Measurements from ENCODE around the gene RNF208. TPM values are rescaled to one million over a fixed set of nuclear protein-coding genes. Genes with fewer than 3 reads are reported as not detected.

The RNF208 gene
- total RNA-seq, 2 donors from 2014 or later, result 3.7 TPM; not detected in 1

DNA sequence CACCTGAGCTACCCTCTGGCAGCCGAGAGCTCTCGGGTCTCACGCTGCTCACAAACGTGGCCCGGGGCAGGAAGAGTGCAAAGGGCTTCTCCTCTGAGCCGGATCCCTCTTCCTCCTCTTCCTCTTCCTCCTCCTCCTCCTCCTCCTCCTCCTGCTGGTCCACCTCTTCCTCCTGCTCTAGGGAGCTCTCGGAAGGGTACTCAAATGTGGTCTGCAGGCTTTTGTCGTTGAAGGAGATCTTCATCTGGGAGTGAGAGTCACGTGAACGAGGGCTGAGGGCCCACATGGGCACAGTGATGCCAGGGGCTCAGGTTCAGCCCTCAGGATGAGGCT, 29.6 kb downstream of the RNF208 start:
- Histone ChIP-seq H3K4me1 (ENCODE audit: control insufficient read depth in 1 of 2, low read depth in 2 of 2) (peaks cover 16 to 24% of the 10 kb centered on the region in 2 donors), H3K27ac (no peak overlapping the region)
- TF ChIP-seq, protein P1, sequence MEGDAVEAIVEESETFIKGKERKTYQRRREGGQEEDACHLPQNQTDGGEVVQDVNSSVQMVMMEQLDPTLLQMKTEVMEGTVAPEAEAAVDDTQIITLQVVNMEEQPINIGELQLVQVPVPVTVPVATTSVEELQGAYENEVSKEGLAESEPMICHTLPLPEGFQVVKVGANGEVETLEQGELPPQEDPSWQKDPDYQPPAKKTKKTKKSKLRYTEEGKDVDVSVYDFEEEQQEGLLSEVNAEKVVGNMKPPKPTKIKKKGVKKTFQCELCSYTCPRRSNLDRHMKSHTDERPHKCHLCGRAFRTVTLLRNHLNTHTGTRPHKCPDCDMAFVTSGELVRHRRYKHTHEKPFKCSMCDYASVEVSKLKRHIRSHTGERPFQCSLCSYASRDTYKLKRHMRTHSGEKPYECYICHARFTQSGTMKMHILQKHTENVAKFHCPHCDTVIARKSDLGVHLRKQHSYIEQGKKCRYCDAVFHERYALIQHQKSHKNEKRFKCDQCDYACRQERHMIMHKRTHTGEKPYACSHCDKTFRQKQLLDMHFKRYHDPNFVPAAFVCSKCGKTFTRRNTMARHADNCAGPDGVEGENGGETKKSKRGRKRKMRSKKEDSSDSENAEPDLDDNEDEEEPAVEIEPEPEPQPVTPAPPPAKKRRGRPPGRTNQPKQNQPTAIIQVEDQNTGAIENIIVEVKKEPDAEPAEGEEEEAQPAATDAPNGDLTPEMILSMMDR (IDR thresholded peaks at IDR 0.05), result no peak

DNA sequence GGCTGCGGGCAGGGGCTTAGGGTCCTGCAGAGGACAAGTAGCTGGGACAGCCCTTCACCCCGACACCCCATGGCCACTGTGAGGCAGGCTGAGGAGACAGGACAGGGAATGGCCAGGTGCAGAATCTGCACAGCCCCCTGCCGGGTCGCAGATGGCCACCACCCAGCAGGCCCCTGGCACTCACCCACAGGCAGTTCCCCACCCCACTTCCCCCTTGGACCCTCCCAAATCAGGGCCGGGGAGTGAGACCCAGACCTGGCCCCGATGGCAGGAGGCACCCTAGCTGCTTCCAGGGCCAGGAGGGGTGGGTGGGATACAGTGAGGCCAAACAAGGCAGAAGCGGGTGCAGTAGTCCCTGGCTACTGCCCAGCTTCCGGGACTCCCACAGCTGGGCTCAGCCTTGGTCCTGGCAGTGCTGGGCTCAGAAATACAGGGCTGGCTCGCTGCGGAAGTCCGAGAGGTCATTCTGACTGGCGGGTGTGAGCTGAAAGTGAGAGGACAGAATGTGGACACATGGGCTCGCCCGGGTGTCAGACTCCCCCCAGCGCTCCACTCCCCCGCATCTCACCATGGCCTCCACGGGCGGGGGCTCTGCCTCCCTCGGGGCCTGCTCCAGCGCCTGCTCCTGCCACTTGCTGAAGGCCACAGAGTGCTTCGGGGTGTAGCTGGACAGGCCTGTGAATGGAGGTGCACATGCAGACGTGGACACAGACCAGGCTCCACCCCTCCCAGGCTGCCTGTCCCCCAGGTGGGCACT, 30.2 kb downstream of the RNF208 start:
- peaks cover 22 to 27% of the 10 kb centered on the region in 2 donors for H3K4me1 ChIP-seq (ENCODE audit: control insufficient read depth in 1 of 2, low read depth in 2 of 2)
- no peak for ATAC-seq (ENCODE audit: insufficient number of reproducible peaks, low FRiP score, low read depth)
- H3K9me3 ChIP-seq, result no peaks in the 10 kb centered on the region

More for the DNA sequence above, 29.6 kb downstream of the RNF208 start:
- ATAC-seq (ENCODE audit: insufficient number of reproducible peaks, low FRiP score, low read depth), result no peak
- no peak overlapping the region for H3K4me3 ChIP-seq
- peaks cover 15% of the 10 kb centered on the region for H3K36me3 ChIP-seq
- no peaks in the 10 kb centered on the region for H3K9me3 ChIP-seq
- no peak for DNase-seq (ENCODE audit: low spot score)
- H3K27me3 ChIP-seq (replicated peaks; ENCODE audit: insufficient read depth), result no peaks in the 10 kb centered on the region

DNA sequence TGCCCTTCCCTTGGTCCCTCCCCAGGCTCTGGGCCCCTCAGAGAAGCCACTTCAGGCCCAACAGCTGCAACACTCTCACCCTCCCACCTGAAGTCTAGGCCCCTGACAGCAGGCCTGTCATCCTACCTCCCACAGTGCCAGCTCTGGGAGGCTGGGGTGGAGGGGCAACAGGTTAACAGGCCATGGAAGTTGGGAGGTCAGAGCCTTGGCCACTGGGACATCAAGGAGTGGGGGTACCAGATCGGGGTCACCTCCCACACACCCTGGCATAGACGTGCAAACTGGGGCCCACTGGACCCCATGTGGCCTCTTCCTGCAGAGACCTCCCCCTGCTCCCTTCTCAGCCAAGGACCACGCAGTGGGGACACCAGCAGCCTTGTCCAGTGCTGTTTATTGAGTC, 30.8 kb downstream of the RNF208 start:
- Histone ChIP-seq H3K4me1 (ENCODE audit: control insufficient read depth in 1 of 2, low read depth in 2 of 2) (peaks cover 28 to 34% of the 10 kb centered on the region in 2 donors), H3K27ac (no peak overlapping the region), H3K4me3 (no peak overlapping the region), H3K36me3 (peaks cover 15% of the 10 kb centered on the region), H3K27me3 (replicated peaks; ENCODE audit: insufficient read depth) (no peaks in the 10 kb centered on the region), H3K9me3 (no peaks in the 10 kb centered on the region)
- DNase-seq (ENCODE audit: low spot score), result no peak
- TF ChIP-seq, protein P1 (IDR thresholded peaks at IDR 0.05), result no peak
- ATAC-seq (ENCODE audit: insufficient number of reproducible peaks, low FRiP score, low read depth), result no peak

More for the DNA sequence above, 30.2 kb downstream of the RNF208 start:
- Histone ChIP-seq H3K36me3 (peaks cover 15% of the 10 kb centered on the region), H3K27ac (no peak overlapping the region), H3K27me3 (replicated peaks; ENCODE audit: insufficient read depth) (no peaks in the 10 kb centered on the region), H3K4me3 (no peak overlapping the region)
- TF ChIP-seq, protein P1 (IDR thresholded peaks at IDR 0.05), result no peak
- DNase-seq (ENCODE audit: low spot score), result no peak

DNA sequence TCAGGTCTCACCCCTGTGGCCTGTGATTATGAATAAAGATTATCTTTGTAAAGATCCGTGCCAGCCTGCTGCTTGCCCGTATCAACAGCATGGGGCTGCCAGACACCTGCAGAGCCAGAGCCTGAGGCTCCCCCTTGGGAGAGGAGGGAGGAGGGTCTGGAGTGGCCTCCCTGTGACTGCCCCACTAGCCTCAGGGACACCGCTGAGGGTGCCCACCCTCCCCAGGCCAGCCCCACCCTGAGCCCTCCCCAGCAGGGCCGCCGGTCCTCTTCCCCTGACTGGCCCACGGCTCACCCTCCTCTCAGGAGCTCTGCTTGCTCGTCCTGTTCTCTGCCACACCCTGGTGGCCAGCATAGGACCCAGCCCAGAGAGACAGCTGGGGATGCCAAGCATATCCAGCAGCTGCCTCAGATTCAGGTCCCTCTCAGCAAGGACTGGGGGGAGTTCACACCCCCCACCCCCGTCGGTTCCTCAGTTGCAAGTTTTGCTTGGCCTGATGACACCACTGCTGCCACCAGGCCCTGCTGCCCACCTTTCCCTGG, 31.7 kb downstream of the RNF208 start:
- H3K36me3 ChIP-seq, result peaks cover 19% of the 10 kb centered on the region
- peaks cover 30 to 39% of the 10 kb centered on the region in 2 donors for H3K4me1 ChIP-seq (ENCODE audit: control insufficient read depth in 1 of 2, low read depth in 2 of 2)
- DNase-seq (ENCODE audit: low spot score) (no peak), ATAC-seq (ENCODE audit: insufficient number of reproducible peaks, low FRiP score, low read depth) (no peak)
- no peaks in the 10 kb centered on the region for H3K9me3 ChIP-seq
- TF ChIP-seq, protein P1 (IDR thresholded peaks at IDR 0.05), result no peak
- H3K27ac ChIP-seq, result peak overlapping the region in 1 of 2 donors; percentile 93
- no peak overlapping the region for H3K4me3 ChIP-seq
- no peaks in the 10 kb centered on the region for H3K27me3 ChIP-seq (replicated peaks; ENCODE audit: insufficient read depth)

Data from thoracic aorta (tissue), 2 donors.